Occipital lobe (tissue), 2 donors: Measurements from ENCODE around the gene CTDSP2. TPM values are rescaled to one million over a fixed set of nuclear protein-coding genes. Genes with fewer than 3 reads are reported as not detected.
"Not testable (repeated sequence)": the region's sequence is repeated elsewhere in the genome, so short reads cannot be mapped to it uniquely, and the experiment has no call there.

Source experiments
- DNase-seq: peaks from one replicate; lab custom pipeline; 2025; lab: John Stamatoyannopoulos, UW
- total RNA-seq: library from RNA; depleted of rRNA; stranded (reverse); fragments of >200 nt; gene quantifications from one replicate; pipeline ENCODE4 v1.2.3, GENCODE V29; 2014

The CTDSP2 gene
- total RNA-seq, 1 donor from 2014 or later, result 32.4 TPM

- no peak for DNase-seq
These were observed 36.0 kb upstream of the CTDSP2 start for GRCh38 chr12:57882575-57882974.

GRCh38 chr12:57881475-57881874 is 34.9 kb upstream of the CTDSP2 start:
- no peak for DNase-seq

DNA sequence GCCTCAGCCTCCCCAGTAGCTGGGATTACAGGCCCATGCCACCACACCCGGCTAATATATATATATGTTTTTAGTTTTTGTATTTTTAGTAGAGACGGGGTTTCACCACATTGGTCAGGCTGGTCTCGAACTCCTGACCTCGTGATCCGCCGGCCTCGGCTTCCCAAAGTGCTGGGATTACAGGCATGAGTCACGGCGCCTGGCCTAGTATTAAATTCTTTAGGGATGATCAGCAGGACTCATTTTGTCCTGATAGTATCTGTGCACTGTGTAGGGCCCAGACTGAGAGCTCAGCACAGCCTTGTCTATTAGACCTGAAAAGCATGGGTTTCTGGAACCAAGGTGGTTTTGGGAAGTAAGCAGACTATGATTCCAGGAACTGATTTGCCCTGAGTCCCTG is 34.5 kb upstream of the CTDSP2 start:
- DNase-seq, result not testable (repeated sequence)

DNA sequence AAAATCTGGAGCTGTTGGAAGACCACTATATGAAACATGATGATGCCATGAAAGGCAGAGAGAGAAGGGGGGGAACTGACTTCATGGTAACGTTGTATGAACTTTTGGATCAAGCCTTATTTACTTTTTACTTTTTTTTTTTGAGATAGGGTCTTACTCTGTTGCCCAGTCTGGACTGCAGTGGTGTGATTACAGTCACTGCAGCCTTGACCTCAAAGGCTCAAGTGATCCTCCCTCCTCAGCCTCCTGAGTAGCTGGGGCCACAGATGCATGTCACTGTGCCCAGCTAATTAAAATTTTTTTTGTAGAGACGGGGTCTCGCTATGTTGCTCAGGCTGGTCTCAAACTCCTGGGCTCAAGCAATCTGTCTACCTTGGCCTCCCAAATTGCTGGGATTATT is 31.3 kb upstream of the CTDSP2 start:
- DNase-seq, result no peak

DNA sequence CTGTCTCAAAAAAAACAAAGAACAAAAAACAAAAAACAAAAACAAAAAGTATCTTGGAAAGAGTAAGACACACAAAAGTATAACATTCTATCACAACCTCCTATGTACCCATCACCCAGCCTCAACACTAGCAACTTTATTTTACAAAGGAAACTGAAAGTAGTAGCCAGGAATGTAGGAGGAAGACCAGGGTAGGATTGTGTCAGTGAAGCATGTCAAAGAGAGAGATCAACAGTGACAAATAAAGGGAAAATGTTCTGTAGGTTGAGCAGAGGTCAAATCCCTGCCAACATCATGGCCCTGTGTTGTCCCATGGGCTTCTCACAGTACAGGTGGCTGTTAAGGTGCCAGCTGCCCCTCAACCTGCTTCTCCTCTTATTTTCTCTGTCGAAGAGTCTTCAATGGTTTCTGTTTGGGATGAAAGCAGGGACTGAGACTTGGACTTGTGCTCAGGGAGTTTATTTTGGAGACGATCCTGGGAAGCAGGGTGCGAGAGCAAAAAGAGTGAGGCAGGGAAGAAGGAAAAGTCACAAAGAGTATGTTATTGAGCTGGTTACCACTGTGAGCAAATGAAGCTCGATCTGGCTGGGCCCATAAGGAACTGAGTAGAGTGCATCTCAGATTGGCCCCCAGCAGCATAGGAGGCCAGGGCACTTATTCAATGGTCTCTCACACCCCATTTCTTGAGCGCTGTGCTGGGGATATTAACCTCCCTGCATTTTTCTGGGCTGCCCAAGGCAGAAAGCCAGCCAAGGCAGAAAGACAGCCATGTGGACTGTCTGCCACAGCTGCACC is 29.4 kb upstream of the CTDSP2 start:
- DNase-seq, result no peak

DNA sequence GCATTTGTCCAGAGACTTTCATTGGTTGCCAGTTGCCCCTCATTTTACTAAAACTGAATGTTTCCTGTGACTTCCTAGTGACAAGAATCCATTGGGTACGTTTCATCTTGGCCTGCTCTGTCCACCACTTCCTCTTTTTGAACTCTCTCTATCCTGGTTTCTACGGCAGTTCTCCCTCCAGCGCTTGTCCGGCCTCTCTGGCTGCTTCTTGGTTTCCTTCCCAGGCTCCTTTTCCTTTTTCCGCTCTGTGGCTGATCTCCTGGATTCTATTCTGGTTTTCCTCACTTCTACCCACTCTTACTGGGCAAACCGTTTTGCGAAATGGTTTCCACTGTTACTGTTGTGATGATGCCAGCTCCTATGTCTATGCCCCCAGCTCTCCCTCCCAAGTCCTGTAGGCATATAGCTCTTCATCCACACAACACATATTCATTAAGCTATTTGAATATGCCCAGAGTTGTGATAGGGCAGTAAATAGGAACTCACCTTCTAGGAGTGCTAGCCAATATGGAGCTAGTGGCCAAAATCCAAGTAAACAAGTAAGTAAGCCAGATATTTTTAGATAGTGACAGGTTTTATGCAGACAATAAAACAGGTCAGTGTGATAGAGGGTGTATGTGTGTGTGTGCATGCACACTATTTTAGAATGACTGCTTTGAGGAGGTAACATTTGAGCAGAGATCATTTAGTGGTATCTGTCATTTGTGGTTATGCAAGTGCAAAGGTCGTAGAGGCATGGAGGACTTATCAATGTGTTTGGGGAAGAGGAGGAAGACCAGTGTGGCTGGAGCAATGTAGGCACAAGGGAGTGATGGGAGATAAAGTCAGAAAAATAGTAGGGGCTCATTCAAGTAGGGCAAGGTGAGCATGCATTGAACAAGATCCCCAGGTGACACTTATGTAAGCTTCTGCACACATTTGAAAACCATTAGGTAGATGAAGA is 27.9 kb upstream of the CTDSP2 start:
- no peak for DNase-seq

DNA sequence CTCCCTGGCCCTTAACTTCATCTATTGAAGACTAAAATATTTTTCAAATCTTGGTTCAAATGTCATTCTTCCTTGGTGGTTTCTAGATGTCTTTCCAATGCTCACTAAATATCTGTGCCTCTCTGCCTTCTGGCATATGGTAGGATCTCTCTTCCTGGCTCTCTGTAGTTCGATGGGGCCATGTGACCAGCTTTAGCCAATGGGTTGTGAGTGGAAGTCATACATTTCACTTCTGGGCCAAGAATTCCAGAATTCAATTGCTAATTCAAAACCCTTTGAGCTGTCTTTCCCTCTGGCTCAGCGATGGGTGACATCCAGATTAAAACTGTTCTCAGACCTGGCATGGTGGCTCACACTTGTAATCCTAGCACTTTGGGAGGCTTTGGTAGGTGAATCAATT is 25.8 kb upstream of the CTDSP2 start:
- DNase-seq, result no peak

DNA sequence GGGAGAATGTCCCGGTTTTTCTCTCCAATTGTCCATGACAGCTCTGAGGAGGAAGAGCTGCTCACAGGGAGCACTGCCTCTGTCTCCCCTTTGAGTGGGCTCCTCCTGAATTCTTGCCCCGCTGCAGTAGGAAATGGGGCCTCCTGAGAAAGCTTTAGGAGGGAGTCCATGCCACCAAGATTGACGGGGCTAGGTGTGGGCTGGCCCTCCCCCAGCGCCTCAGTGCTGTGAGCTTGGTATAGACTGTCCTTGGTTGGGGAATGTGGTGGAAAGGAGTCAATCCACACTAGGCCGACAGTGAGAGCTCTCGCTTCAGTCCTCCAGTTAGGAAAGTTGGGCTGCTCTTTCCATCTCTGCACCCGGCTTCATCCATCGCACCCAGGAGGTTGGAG is 23.4 kb upstream of the CTDSP2 start:
- DNase-seq, result no peak

DNA sequence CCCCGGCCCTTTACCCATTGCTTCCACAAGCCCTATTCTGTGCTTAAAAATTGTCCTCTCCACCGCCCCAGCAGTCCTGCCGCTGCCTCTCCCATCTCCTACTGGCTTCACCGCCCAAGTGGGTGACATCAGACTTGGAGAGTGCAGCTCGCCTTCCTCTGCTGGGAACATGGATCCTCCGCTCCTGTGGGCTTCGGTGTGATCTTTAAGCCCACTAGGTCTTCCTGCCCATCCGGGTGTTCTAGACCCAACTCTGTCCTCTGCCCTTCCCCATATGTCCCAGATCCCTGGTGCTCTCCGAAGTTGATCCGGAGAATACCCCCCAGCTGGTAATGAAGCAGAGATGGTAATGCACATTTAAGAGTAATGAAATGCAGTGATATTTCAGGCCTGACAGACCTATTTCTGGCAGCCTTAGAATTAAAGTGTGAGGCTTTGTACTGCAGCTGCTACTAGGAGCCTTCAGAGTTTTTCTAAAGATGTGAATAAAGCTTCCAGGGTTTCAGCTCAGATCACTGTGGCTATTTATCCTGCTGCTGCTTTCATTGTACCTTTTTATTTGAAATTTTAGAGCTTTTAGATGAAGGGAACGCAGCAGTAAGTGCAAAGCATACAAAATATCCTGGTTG is 22.9 kb upstream of the CTDSP2 start:
- DNase-seq, result peak; percentile 40

DNA sequence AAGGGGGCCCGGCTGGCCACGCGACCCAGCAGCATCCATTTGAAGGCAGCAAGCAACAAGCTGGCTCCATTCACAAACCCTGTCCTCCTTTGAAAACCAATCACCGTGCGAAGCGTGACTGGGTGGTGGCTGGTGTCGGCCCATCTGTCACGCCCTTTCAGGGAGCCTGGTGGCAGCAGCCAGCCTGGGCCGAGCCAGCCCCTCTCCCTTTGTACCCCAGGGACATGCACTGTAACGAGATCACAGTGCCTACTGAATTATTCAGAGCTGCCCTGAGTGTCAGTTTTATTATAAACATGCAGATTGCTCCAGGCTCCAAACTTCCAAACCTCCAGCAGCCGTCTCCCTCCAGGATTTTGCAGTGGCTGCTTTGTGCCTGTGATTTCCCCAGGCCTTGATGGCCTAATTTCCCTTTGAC is 22.3 kb upstream of the CTDSP2 start:
- peak; percentile 72 for DNase-seq

DNA sequence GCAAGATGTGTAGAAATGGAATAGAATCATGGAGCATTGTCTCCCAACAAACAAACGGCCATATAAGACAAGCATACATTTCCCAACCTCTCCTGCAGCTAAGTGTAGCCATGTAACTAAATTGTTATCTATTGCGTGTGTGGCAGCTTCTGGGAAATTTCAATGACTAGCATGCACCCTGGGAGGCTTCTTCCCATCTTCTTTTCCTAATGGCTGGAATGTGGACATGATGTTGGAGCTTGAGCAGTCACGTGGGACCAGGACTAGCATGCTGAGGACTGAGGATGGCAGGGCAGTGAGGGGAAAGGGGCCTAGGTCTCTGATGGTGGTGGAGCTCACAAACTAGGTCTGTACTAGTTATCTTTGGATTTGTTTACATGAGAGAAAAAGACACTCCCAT is 21.7 kb upstream of the CTDSP2 start:
- DNase-seq, result no peak

- no peak for DNase-seq
These were observed 19.9 kb upstream of the CTDSP2 start for GRCh38 chr12:57866308-57867019.

GRCh38 chr12:57865084-57865751 is 18.7 kb upstream of the CTDSP2 start:
- peak; percentile 52 for DNase-seq

GRCh38 chr12:57864442-57865083 is 18.0 kb upstream of the CTDSP2 start:
- DNase-seq, result no peak

- DNase-seq, result no peak
These were observed 17.1 kb upstream of the CTDSP2 start for GRCh38 chr12:57863676-57864075.

DNA sequence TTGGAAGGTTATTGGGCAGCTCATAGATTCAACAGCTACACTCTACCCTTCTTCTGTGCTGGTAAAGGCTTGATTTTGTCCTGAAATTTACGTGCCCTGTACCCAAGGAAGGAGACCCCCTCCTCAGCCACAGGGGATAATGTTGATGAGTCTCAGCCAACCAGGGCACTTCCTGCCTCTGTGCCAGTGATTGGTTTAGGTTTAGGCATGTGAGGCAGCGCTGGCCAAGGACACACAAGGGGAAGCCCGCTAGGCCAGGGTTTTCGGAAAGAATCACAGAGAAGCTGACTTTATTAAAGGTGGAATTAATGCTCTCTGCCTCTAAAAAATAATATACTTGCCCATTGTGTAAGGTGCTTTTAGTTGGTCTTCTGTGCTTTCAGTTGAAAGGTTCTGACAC is 15.4 kb upstream of the CTDSP2 start:
- DNase-seq, result no peak

DNA sequence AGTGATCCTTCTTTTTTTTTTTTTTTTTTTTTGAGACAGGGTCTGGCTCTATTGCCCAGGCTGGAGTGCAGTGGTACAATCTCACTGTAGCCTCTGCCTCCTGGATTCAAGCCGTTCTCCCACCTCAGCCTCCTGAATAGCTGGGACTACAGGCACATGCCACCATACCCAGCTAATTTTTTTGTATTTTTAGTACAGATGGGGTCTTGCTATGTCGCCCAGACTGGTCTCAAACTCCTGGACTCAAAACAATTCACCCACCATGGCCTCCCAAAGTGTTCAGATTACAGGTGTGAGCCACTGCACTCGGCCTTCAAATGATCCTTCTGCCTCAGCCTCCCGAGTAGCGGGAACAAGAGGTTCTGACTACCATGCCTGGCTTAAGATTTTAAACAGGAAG is 14.4 kb upstream of the CTDSP2 start:
- not testable (repeated sequence) for DNase-seq

DNA sequence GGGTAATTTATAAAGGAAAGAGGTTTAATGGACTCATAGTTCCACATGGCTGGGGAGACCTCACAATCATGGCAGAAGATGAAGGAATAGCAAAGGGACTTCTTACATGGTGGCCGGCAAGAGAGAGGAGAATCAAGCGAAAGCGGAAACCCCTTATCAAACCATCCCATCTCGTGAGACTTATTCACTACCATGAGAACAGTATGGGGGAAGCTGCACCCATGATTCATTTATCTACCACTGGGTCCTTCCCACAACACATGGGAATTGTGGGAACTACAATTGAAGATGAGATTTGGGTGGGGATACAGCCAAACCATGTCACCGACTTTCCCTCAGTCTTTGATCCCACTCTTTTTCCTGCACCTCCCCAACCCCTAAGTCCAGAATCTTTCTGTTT is 12.6 kb upstream of the CTDSP2 start:
- DNase-seq, result no peak

GRCh38 chr12:57858123-57858522 is 11.6 kb upstream of the CTDSP2 start:
- not testable (repeated sequence) for DNase-seq

GRCh38 chr12:57854965-57855364 is 8.4 kb upstream of the CTDSP2 start:
- DNase-seq, result no peak
